Measurements from ENCODE around the gene PPIL1. TPM values are rescaled to one million over a fixed set of nuclear protein-coding genes. Genes with fewer than 3 reads are reported as not detected.

Gene PPIL1
- total RNA-seq, 1 donor from 2014 or later, result 36.6 TPM

Other genes starting within 250 kb of the PPIL1 start
- 932 and 1,014 TPM in 2 replicates for gene CDKN1A, start 196.1 kb downstream of the PPIL1 start, total RNA-seq
- gene RAB44, start 177.0 kb downstream of the PPIL1 start, total RNA-seq, result 0.14 and 0.16 TPM in 2 replicates
- gene CPNE5, start 35.4 kb downstream of the PPIL1 start, total RNA-seq, result 0.11 and 0.29 TPM in 2 replicates
- 37.8 and 42.3 TPM in 2 replicates for gene C6orf89, start 11.1 kb upstream of the PPIL1 start, total RNA-seq
- not detected in 2 replicates for gene PI16, start 79.9 kb upstream of the PPIL1 start, total RNA-seq
- gene MTCH1, start 111.4 kb upstream of the PPIL1 start, total RNA-seq, result 286 and 311 TPM in 2 replicates
- gene FGD2, start 130.9 kb upstream of the PPIL1 start, total RNA-seq, result not detected in 2 replicates